GM19035 (cell line): ENCODE data around the gene MAG.

ENCODE experiments used
- ATAC-seq: cut with Tn5 transposase; IDR thresholded peaks from one replicate; pipeline ENCODE4 v1.9.1; 2021; ENCODE audit not compliant: unreplicated experiment

The MAG gene, protein sequence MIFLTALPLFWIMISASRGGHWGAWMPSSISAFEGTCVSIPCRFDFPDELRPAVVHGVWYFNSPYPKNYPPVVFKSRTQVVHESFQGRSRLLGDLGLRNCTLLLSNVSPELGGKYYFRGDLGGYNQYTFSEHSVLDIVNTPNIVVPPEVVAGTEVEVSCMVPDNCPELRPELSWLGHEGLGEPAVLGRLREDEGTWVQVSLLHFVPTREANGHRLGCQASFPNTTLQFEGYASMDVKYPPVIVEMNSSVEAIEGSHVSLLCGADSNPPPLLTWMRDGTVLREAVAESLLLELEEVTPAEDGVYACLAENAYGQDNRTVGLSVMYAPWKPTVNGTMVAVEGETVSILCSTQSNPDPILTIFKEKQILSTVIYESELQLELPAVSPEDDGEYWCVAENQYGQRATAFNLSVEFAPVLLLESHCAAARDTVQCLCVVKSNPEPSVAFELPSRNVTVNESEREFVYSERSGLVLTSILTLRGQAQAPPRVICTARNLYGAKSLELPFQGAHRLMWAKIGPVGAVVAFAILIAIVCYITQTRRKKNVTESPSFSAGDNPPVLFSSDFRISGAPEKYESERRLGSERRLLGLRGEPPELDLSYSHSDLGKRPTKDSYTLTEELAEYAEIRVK

DNA sequence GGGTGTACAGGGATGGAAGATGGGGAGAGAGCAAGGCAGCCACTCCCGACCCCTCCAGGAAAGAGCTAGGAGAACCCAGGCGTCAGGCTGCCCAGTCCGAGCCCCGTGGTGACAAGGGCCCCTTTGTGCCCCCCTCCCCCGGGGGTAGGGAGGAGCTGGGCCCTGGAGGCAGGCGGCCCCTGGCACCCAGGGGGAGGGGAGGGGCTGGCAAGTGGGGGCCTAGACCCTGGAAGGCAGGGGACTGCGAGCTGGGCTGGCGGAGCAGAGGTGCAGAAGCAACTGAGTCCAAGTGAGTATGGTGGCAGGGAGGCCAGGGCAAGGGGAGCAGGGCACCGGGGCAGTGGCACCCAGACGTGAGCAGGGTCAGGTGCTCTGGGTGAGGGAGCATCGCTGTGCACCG is at the start of gene MAG:
Gene MAG, plus strand, starts transcription at position 246 of the 400 bp plus-strand sequence. CDS start 3,248 bp downstream, outside the sequence.
- ATAC-seq: no peak

DNA sequence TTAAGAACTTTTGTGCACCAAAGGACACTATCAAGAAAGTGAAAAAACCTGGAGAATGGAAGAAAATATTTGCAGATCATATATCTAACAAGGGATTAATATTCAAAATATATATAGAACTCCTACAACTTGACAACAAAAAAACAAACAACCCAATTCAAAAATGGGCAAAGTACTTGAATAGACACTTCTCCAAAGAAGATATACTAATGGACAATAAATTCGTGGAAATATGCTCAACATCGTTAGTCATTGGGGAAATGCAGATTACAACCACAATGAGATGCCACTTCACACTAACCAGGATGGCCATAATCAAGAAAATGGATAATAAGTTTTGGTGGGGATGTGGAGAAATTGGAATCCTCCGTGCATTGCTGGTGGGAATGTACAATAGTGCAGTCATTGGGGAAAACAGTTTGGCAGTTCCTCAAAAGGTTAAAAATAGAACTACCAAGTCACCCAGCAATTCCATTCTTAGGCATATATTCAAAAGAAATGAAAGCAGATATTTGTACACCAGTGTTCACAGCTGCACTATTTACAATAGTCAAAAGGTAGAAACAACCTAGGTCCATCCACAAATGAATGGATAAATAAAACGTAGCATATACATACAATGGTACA is 45.4 kb upstream of the MAG start:
- ATAC-seq: no peak

DNA sequence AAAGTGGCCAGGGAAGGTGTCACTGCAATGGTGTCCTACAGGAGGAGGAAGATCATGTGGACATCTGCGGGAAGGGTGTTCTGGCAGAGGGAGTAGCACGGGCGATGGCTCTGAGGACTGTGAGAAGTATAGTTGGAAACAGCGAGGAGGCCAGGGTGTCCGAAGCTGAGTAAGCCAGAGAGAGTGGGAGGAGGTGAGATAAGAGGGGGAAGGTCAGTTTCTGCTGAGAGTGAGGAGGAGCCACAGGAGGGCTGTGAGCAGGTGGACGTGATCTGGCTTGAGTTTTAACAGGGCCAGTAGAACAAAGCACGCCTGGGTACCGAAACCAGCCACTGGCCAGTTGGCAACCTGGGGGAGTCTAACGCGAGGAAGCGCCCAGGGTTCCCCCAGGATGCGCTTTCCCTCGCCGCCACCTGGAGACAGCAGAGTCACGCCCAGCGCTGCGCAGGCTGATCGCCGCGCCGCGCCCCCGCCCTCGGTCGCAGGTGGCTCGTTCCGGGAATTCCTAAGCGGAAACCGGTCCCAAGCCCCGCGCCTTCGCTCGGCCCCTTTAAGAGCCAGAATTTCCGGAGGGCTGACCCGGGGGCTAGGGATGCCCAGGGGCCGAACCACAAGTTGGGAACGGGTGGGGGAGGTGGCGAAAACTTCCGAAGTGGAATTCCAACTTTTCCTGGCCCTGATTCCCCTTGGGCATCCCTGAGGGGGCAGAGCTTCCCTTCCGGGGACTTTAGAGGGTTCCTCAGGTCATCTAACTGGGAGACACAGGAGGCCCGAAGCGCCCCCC is 44.2 kb upstream of the MAG start:
- ATAC-seq: peak; percentile 45

DNA sequence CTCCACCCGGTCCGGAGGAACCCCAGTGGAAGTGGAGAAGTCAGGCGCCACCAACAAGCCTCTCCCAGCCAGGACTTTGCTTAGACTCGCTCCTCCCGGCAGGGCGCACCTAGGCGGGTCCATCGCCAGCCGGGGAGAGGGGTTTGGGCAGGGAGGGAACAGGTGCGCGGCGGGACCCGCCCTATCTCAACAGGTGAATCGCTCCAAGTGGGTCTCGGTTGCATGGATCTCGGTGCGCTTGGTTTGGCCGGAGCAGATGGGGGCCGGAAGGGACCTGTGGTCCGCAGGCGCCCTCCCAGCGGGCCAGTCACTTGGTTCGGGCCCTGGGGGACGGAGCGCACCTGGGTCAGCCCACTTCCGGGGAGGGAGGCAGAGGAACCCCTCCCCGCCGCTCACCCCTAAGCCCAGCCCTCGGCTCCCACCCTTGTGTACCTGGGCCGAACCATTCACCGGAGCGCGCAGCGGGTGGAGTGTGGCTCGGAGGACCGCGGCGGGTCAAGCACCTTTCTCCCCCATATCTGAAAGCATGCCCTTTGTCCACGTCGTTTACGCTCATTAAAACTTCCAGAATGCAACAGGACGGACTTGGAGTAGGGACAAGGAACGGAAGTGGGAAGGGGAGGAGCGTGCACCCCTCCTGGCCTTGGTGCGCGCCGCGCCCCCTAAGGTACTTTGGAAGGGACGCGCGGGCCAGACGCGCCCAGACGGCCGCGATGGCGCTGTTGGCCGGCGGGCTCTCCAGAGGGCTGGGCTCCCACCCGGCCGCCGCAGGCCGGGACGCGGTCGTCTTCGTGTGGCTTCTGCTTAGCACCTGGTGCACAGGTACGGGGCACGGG is 43.4 kb upstream of the MAG start, which contains the start of gene LSR:
Gene LSR, plus strand, starts transcription at position 693 of the 836 bp plus-strand sequence. Its CDS starts 21 bp downstream, at position 714.
- peak; percentile 72 for ATAC-seq

DNA sequence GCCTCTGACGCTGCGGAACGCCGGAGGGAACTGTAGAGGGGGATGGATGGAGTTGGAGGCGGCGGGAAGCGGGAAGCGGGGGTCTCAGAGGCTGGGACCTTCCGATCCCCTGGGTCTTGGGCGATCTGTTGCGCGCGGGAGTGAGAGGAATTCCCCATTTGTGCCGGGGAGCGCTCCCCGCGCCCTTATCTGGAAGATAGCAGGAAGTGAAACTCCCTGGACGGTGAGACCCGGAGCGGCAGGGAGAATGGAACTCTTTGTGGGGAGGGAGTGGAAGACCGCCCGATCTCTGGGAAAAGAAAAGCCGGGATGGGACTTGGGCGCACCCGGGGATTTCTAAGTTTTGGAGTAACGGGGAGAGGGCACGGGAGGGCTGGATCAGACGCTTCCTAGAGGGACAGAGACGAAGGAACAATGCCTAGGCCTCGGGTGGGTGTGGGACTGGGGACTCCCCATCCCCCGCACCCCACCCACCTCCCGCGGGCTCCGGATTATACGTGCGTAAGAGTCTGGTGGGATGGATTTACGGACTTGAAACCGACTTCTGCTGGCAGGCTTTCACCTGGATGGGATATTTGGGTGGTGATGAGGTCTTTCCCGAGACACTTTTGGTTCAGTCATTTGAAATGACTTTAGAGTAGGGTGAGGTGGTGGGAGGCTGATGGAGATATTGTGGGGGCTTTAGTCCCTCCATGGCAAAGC is 42.7 kb upstream of the MAG start:
- ATAC-seq: no peak

DNA sequence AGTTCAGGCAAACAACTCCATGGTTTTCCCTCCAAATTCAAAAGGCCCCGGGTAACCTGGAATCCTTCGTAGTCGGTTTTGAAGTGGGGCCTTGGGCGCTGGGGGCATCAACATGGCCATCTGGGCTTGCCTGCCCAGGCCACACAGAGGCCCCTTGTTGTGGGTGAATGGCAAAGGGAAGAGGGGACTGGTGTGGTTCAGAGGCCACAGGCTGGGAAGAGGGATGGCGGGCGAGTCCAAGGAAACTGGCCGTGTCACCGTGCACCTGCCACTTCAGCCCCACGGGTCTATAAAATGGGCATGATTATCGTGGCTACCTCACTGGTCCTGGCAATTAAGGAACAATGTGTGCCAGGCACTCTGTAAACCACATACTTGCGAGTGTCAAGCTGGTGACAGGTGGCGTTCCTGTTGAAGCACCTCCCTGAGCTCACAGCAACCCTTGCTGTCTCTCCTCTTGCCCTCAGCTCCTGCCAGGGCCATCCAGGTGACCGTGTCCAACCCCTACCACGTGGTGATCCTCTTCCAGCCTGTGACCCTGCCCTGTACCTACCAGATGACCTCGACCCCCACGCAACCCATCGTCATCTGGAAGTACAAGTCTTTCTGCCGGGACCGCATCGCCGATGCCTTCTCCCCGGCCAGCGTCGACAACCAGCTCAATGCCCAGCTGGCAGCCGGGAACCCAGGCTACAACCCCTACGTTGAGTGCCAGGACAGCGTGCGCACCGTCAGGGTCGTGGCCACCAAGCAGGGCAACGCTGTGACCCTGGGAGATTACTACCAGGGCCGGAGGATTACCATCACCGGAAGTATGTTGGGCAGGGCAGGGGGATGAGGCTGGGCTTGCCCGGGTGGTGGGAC is 41.9 kb upstream of the MAG start:
- ATAC-seq: no peak

DNA sequence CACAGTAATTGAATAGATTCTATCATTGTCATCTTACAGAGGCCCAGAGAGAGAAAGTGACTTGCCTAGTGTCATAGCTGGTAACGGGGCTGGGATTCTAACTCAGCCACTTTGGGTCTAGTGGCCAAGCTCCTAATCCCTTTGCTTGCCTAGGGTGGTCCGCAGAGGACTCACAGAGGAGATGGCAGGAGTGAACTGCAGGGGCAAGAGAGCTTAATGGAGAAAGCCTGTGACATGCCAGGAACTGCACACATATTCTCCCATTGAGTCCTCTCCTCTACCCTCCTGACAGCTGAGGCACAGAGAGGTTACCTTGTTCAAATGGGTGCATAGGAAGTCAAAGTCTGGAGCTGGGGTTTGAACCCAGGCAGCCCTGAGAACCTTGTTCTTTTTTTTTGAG is 40.5 kb upstream of the MAG start:
- no peak for ATAC-seq

DNA sequence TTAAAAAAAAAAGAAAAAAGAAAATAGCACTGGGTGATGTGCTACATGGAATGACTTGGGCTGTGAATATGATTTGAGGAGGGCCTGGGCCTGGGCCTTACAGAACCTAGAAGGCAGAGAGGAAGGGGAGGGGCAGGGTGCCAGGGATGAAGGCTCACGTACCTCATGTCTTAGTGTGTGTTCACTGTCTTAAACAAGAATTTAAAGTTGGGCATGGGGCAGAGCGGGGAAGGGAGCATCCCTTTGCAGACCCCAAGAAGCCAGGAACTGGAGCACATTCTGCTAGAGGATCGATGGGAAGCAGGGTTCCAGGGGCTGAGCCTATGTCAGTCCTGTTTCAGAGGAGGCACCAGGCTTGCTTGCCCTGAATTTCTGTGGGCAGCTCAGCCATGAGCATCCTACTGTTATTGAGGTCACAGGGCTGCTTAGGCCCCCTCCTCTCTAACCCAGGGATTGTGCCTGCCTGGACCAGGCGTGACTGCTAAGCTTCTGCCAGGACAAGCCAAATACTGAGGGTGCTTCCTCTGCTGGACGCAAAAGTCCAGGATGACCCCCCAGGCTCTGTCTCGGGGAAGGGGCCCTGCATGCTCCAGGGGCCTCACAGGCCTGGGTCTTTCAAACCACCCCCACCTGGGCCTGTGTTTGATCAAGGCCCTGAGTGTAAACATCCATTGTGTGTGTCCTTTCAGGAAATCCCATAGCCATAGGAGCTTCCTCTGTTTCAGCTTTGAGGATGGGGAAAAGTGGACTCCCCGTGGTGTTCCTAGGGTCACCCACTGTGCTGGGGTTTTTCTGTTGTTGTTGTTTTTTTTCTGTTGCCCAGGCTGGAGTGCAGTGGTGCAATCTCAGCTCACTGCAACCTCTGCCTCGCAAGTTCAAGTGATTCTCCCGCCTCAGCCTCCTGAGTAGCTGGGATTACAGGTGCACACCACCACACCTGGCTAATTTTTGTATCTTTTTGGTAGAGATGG is 38.4 kb upstream of the MAG start:
- ATAC-seq: no peak

DNA sequence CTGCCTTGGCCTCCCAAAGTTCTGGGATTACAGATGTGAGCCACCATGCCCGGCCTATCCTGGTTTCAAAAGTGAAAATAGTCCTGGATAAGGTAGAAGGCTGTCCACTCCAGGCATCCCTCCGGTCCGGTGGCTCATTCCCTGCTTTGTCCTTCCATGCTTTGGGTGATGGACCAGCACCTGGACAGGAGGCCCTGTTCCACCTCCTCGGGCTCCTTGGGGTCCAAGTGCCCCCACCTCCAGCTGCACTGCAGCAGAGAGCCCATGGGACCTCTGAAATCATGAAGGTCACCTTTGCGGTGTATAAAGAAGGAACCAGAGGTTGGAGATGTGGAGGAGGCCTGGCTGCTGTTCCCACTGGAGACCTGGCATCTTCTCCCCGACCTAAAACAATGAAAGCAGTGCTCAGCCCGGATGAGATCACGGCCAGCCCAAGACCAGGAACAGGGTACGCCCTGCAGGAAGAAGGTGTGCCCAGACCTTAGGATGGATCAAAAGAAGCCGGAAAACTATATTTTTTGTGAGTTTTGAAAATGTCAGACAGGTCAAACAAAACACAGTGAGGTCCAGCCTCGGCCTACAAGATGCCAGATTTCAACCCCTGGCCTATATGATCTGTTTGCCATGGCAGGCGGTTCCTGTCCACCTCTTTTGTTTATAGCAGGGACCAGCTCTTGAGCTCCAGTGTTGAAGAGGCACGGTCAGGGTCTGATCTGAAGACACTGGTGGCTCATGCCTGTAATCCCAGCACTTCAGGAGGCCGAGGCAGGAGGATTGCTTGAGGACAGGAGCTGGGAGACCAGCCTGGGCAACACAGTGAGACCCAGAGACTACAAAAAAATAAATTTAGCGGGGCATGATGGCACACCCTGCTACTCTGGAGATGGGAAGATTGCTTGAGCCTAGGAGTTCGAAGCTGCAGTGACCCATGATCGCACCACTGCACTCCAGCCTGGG is 37.3 kb upstream of the MAG start:
- ATAC-seq: no peak

DNA sequence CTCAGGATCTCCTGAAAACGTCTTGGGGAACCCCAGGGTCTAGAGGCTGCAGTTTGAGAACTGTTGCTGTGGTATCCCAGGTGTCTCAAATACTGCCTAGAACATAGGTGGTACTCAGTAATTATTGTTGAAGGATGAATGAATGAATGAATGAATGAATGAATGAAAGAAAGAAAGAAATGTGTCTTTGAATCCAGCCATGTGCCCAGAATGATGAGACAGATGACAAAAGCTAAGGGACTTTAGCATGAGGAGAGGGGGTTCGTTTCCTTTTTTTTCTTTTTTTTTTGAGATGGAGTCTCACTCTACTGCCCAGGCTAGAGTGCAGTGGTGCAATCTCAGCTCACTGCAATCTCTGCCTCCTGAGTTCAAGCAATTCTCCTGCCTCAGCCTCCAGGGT is 35.4 kb upstream of the MAG start:
- no peak for ATAC-seq

DNA sequence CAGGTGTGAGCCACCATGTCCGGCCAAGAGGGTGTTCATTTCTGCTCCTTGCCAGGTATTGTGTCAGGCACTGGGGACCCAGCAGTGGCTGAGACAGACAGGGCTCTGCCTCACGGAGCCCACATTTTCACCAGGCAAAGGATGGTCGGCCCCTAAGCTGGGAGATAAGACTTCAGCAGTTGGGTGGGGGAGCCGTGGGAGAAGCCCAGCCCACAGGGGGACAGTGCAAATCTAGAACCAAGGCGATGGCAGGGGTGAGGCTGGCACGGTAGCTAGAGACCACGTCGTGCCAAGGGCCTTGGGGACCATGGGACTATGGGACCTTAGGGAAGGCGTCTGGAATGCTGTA is 34.9 kb upstream of the MAG start:
- ATAC-seq: no peak

DNA sequence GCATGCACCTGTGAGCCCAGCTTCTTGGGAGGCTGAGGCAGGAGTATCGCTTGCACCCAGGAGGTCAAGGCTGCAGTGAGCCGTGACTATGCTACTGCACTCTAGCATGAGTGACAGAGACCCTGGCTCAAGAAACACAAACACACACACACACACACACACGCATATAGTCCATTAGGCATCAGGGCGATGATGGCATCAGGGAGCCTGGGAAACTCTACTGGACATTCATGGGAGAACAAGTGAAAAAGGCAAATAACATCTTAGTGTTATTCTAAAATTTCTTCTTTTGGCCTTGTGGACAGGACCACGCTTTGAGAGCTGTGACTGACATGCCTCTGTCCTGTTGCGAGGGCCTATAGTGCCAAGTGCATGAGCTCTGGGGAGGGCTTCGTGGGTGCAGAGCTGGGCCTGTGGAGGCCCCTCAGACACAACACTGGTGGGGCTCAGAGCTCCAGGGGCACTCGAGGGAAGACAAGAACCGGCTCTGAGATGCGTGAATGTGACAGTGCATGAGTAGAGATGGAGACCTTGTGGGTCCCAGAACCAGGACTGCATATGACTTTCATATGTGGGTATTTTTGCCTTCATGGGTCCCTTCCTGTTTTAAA is 31.2 kb upstream of the MAG start:
- no peak for ATAC-seq

DNA sequence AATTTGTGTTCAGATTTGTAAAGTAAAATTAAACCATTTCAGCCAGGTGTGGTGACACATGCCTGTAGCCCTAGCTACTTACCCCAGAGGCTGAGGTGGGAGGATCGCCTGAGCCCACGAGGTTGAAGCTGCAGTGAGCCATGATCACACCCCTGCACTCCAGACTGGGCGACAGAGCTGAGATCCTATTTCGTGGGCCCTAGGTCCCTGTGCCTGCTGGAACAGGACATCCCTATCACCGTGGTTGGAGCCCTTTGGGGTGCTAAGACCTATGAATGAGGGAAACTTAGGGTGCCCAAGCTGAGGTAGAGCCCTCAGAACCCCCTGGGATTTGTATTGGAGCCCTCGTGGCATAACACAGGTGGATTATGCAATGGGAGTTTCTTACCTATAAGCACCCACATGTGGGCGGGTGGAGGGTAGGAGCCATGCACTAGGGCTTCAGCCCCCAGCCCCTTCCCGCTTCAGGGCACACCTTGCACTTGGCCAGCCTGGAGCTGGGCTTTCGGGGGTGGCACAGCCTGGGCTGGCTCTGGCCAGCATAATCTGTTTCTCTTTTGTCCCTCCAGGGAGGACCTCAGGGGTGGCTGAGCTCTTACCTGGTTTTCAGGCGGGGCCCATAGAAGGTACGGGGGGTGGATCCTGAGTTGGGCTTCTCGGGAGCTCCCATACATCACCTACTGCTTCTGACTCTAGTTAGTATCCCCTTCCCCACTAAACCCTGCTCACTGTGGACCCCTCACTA is 30.4 kb upstream of the MAG start:
- ATAC-seq: no peak

DNA sequence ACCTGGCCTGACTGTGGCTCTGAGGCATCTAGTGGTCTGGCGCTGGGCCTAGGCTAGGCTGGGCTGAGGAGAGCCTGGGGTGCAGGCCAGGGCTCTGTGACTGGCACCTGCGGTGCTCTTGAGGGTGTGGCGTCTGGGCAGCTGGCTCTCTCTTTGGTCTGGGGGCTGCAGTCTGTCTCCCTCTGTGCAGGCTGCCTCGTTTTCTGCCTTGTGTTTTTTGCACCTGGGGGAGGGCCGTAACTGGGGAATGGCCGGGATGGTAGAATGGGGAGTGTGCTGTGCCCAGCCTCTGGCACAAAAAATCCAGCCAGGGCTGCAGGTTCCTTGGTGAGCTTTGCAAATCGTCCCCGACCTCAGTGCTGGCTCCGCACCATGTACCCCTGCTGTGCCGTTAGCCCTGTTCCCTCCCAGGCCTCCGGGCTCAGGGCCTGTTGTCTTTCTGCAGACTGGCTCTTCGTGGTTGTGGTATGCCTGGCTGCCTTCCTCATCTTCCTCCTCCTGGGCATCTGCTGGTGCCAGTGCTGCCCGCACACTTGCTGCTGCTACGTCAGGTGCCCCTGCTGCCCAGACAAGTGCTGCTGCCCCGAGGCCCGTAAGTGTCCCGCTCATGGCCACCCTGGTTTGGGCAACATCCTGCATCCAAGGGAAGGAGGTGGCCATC is 29.7 kb upstream of the MAG start:
- ATAC-seq: no peak
